ENCODE measurements around the gene TMEM120A.

Gene TMEM120A

GRCh38 chr7:75980430-75981202 is 13.8 kb downstream of the TMEM120A start:
- no peak for DNase-seq (ENCODE audit: extremely low read depth, low read depth)
- TF ChIP-seq CTCF (IDR thresholded peaks at IDR 0.05; ENCODE audit: low read depth, low read length, missing control alignments), result no peak
- H3K4me3 ChIP-seq (replicated peaks; ENCODE audit: low read depth, low read length), result no peak overlapping the region

GRCh38 chr7:75979759-75980429 is 14.5 kb downstream of the TMEM120A start:
- no peak overlapping the region for H3K4me3 ChIP-seq (replicated peaks; ENCODE audit: low read depth, low read length)
- TF ChIP-seq CTCF (IDR thresholded peaks at IDR 0.05; ENCODE audit: low read depth, low read length, missing control alignments), result no peak
- no peak for DNase-seq (ENCODE audit: extremely low read depth, low read depth)

- no peak for TF ChIP-seq CTCF (IDR thresholded peaks at IDR 0.05; ENCODE audit: low read depth, low read length, missing control alignments)
- DNase-seq (ENCODE audit: extremely low read depth, low read depth), result no peak
- no peak overlapping the region for H3K4me3 ChIP-seq (replicated peaks; ENCODE audit: low read depth, low read length)
Observed at GRCh38 chr7:75977743-75978142, 16.7 kb downstream of the TMEM120A start.

GRCh38 chr7:75971961-75972763 is 22.2 kb downstream of the TMEM120A start:
- no peak for DNase-seq (ENCODE audit: extremely low read depth, low read depth)
- TF ChIP-seq CTCF (IDR thresholded peaks at IDR 0.05; ENCODE audit: low read depth, low read length, missing control alignments), result no peak
- no peak overlapping the region for H3K4me3 ChIP-seq (replicated peaks; ENCODE audit: low read depth, low read length)

- H3K4me3 ChIP-seq (replicated peaks; ENCODE audit: low read depth, low read length), result no peak overlapping the region
- no peak for DNase-seq (ENCODE audit: extremely low read depth, low read depth)
- no peak for TF ChIP-seq CTCF (IDR thresholded peaks at IDR 0.05; ENCODE audit: low read depth, low read length, missing control alignments)
Observed at GRCh38 chr7:75971309-75971960, 23.0 kb downstream of the TMEM120A start.

- no peak overlapping the region for H3K4me3 ChIP-seq (replicated peaks; ENCODE audit: low read depth, low read length)
- TF ChIP-seq CTCF (IDR thresholded peaks at IDR 0.05; ENCODE audit: low read depth, low read length, missing control alignments), result no peak
- no peak for DNase-seq (ENCODE audit: extremely low read depth, low read depth)
Observed at GRCh38 chr7:75969704-75970498, 24.5 kb downstream of the TMEM120A start.
